ENCODE measurements around the gene EXD3. TPM values are rescaled to one million over a fixed set of nuclear protein-coding genes. Genes with fewer than 3 reads are reported as not detected.
"Not testable (repeated sequence)": the region's sequence is repeated elsewhere in the genome, so short reads cannot be mapped to it uniquely, and the experiment has no call there.

Gene EXD3
- total RNA-seq, 1 donor from 2014 or later, result 9.2 TPM

GRCh38 chr9:137349471-137350033 lies 73.4 kb downstream of the EXD3 start:
- H3K27me3 ChIP-seq (ENCODE audit: low read depth), result no peaks in the 10 kb centered on the region
- H3K36me3 ChIP-seq, result peaks cover 19% of the 10 kb centered on the region
- no peak overlapping the region for H3K27ac ChIP-seq (replicated peaks)
- DNase-seq, result no peak
- H3K9me3 ChIP-seq (replicated peaks), result peaks cover 16% of the 10 kb centered on the region
- no peak for TF ChIP-seq CTCF (IDR thresholded peaks at IDR 0.05; ENCODE audit: borderline replicate concordance)
- intact Hi-C loops (cut with micrococcal nuclease), result no loop called here
- peaks cover 21% of the 10 kb centered on the region for H3K4me1 ChIP-seq
- H3K4me3 ChIP-seq, result no peak overlapping the region

GRCh38 chr9:137348769-137349470 lies 74.0 kb downstream of the EXD3 start:
- Histone ChIP-seq H3K36me3 (peaks cover 19% of the 10 kb centered on the region), H3K4me3 (no peak overlapping the region), H3K4me1 (peaks cover 14% of the 10 kb centered on the region), H3K27ac (replicated peaks) (no peak overlapping the region), H3K9me3 (replicated peaks) (peaks cover 16% of the 10 kb centered on the region), H3K27me3 (ENCODE audit: low read depth) (no peaks in the 10 kb centered on the region)
- DNase-seq, result no peak
- intact Hi-C loops (cut with micrococcal nuclease), result no loop called here
- no peak for TF ChIP-seq CTCF (IDR thresholded peaks at IDR 0.05; ENCODE audit: borderline replicate concordance)

GRCh38 chr9:137347928-137348327 lies 75.0 kb downstream of the EXD3 start:
- peaks cover 19% of the 10 kb centered on the region for H3K36me3 ChIP-seq
- intact Hi-C loops (cut with micrococcal nuclease), result no loop called here
- H3K27ac ChIP-seq (replicated peaks), result no peak overlapping the region
- no peak for DNase-seq
- peaks cover 19% of the 10 kb centered on the region for H3K9me3 ChIP-seq (replicated peaks)
- H3K4me3 ChIP-seq, result no peak overlapping the region
- no peaks in the 10 kb centered on the region for H3K27me3 ChIP-seq (ENCODE audit: low read depth)
- peaks cover 8% of the 10 kb centered on the region for H3K4me1 ChIP-seq
- no peak for TF ChIP-seq CTCF (IDR thresholded peaks at IDR 0.05; ENCODE audit: borderline replicate concordance)

GRCh38 chr9:137342482-137342881 lies 80.5 kb downstream of the EXD3 start:
- no peaks in the 10 kb centered on the region for H3K4me1 ChIP-seq
- H3K27me3 ChIP-seq (ENCODE audit: low read depth), result no peaks in the 10 kb centered on the region
- intact Hi-C loops (cut with micrococcal nuclease), result no loop called here
- no peak overlapping the region for H3K27ac ChIP-seq (replicated peaks)
- H3K36me3 ChIP-seq, result peaks cover 11% of the 10 kb centered on the region
- no peak overlapping the region for H3K4me3 ChIP-seq
- TF ChIP-seq CTCF (IDR thresholded peaks at IDR 0.05; ENCODE audit: borderline replicate concordance), result no peak
- peaks cover 30% of the 10 kb centered on the region for H3K9me3 ChIP-seq (replicated peaks)
- no peak for DNase-seq

- no peak for DNase-seq
- H3K4me1 ChIP-seq, result no peaks in the 10 kb centered on the region
- TF ChIP-seq CTCF (IDR thresholded peaks at IDR 0.05; ENCODE audit: borderline replicate concordance), result no peak
- peaks cover 30% of the 10 kb centered on the region for H3K9me3 ChIP-seq (replicated peaks)
- no peaks in the 10 kb centered on the region for H3K27me3 ChIP-seq (ENCODE audit: low read depth)
- intact Hi-C loops (cut with micrococcal nuclease), result no loop called here
- H3K36me3 ChIP-seq, result no peaks in the 10 kb centered on the region
- no peak overlapping the region for H3K4me3 ChIP-seq
- H3K27ac ChIP-seq (replicated peaks), result no peak overlapping the region
Measured at GRCh38 chr9:137341227-137341626, 81.7 kb downstream of the EXD3 start.

GRCh38 chr9:137339908-137340462 lies 83.0 kb downstream of the EXD3 start:
- peaks cover 28% of the 10 kb centered on the region for H3K9me3 ChIP-seq (replicated peaks)
- H3K4me1 ChIP-seq; intact Hi-C loops (cut with micrococcal nuclease); H3K36me3 ChIP-seq; DNase-seq; H3K4me3 ChIP-seq; H3K27me3 ChIP-seq (ENCODE audit: low read depth); H3K27ac ChIP-seq (replicated peaks): not testable (repeated sequence)

Measured in left ventricle myocardium inferior (tissue), 1 donor.